SH-SY5Y (cell line): Measurements from ENCODE around the gene UBE2S.

Experiments used
- GATA2 ChIP-seq: IDR thresholded peaks from 2 replicates; pipeline ENCODE4 v1.6.1; 2011; ENCODE audit warnings: mild to moderate bottlenecking, low read depth, low read length
- GATA3 ChIP-seq: IDR thresholded peaks from 2 replicates; pipeline ENCODE4 v1.6.1; 2011; ENCODE audit warnings: low read depth, mild to moderate bottlenecking, low read length, moderate library complexity

GRCh38 chr19:55400281-55401087 is 7.1 kb downstream of the UBE2S start:
- TF ChIP-seq GATA2 (no peak), GATA3 (no peak)
